Measurements from ENCODE around the gene KIF20B.

DNA sequence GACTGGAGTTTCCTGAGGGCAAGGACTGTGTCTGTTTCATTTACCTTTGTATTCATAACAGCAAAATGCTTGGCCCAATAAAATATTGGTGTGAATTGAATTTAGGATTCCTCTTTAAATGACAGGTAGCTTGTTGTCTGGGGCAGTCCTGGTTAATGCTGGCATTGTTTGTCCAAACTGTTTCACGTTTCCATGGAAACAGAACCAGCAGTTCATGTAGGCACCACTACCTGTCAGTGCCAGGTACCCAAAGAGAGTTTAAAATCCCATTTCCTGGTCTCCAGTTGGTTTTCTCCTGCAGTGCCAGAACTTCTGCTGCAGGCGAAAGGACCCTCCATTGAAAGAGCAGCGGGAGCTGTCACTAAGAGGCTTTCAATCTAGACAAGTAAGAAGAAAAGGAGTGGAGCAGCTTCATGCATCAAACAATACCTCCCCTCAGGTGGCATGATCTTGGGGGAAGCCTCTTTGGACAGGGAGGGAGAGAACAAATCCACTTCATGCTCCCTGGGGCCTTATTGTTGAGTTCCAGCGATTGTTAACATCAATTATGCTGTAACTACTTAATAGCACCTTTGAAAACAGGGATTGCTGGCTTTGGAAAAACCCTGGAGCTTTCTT lies 109.6 kb downstream of the KIF20B start:
- TF ChIP-seq POLR2AphosphoS5 (IDR thresholded peaks at IDR 0.05) = no peak
- TF ChIP-seq, protein P1, sequence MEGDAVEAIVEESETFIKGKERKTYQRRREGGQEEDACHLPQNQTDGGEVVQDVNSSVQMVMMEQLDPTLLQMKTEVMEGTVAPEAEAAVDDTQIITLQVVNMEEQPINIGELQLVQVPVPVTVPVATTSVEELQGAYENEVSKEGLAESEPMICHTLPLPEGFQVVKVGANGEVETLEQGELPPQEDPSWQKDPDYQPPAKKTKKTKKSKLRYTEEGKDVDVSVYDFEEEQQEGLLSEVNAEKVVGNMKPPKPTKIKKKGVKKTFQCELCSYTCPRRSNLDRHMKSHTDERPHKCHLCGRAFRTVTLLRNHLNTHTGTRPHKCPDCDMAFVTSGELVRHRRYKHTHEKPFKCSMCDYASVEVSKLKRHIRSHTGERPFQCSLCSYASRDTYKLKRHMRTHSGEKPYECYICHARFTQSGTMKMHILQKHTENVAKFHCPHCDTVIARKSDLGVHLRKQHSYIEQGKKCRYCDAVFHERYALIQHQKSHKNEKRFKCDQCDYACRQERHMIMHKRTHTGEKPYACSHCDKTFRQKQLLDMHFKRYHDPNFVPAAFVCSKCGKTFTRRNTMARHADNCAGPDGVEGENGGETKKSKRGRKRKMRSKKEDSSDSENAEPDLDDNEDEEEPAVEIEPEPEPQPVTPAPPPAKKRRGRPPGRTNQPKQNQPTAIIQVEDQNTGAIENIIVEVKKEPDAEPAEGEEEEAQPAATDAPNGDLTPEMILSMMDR (IDR thresholded peaks at IDR 0.05) = no peak

Measured in prostate gland (tissue), 2 donors.